ENCODE results near the gene EDARADD.

DNA sequence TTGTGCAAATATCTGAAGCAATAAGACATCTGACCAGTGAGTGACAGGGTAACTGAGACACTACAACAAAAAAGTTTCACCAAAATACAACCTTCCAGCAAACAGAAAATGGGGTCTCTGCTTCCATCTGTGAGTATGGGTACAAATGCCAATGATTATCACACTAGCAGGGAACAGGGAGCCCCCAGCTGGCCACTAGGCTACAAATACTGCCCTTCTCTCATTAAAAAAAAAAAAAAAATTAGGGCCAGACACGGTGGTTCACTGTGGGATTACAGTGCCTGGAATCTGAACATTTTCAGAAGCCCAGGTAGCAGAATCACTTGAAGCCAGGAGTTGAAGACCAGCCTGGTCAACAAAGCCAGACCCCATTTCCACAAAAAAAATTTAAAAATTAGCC, 48.4 kb upstream of the EDARADD start:
- TF ChIP-seq ZSCAN29 (CRISPR knock-in tag; conservative IDR thresholded peaks at IDR 0.05) (no peak), EP300 (IDR thresholded peaks at IDR 0.05; ENCODE audit: low read depth in 2 of 2, low read length in 2 of 2) (no peak), EP300 (CRISPR knock-in tag; IDR thresholded peaks at IDR 0.05; ENCODE audit: borderline replicate concordance) (no peak)
- TF ChIP-seq, protein P1, sequence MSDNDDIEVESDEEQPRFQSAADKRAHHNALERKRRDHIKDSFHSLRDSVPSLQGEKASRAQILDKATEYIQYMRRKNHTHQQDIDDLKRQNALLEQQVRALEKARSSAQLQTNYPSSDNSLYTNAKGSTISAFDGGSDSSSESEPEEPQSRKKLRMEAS (IDR thresholded peaks at IDR 0.05) = no peak

Measured in HepG2 (cell line).